ENCODE measurements around the gene ZNF227. TPM values are rescaled to one million over a fixed set of nuclear protein-coding genes. Genes with fewer than 3 reads are reported as not detected.

Gene ZNF227
- total RNA-seq, 4 donors from 2014 or later: 15.3 to 18.3 (median 16.9) TPM

DNA sequence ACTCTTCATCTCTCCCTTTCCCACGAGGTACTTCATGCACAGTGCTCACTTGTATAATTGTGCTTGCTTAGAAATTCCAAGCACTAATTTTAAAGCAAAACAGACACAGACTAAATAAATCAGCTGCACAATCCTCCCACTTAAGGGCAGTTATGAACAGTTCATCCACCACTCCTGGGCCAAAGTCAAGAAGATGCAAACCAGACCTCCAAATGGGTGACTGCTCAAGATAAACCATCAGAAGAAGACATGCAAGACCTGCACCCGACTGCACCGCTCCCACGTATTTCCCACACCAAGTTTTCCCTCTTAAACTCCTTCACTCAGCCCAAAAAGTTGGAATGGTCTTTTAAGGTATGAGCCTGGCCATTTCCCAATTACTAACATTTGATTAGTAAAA, 72.6 kb downstream of the ZNF227 start:
- TF ChIP-seq, protein P1, sequence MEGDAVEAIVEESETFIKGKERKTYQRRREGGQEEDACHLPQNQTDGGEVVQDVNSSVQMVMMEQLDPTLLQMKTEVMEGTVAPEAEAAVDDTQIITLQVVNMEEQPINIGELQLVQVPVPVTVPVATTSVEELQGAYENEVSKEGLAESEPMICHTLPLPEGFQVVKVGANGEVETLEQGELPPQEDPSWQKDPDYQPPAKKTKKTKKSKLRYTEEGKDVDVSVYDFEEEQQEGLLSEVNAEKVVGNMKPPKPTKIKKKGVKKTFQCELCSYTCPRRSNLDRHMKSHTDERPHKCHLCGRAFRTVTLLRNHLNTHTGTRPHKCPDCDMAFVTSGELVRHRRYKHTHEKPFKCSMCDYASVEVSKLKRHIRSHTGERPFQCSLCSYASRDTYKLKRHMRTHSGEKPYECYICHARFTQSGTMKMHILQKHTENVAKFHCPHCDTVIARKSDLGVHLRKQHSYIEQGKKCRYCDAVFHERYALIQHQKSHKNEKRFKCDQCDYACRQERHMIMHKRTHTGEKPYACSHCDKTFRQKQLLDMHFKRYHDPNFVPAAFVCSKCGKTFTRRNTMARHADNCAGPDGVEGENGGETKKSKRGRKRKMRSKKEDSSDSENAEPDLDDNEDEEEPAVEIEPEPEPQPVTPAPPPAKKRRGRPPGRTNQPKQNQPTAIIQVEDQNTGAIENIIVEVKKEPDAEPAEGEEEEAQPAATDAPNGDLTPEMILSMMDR (IDR thresholded peaks at IDR 0.05; ENCODE audit: low read depth): no peak

Other genes with a start within 250 kb of the ZNF227 start
- gene ZNF155, start 228.3 kb upstream of the ZNF227 start, total RNA-seq: 10 to 100 TPM in 1 of 4 donors, 1 to 10 TPM in 3; 6.0 to 13.8 (median 9.1) TPM
- gene ZNF230, start 209.6 kb upstream of the ZNF227 start, total RNA-seq: 10 to 100 TPM in 1 of 4 donors, 1 to 10 TPM in 3; 1.9 to 11.0 (median 3.4) TPM
- 1 to 10 TPM; 2.2 to 3.2 (median 3.1) TPM for gene ZNF222, start 187.2 kb upstream of the ZNF227 start, total RNA-seq
- 1 to 10 TPM; 2.9 to 5.9 (median 5.0) TPM for gene ZNF223, start 160.5 kb upstream of the ZNF227 start, total RNA-seq
- 1 to 10 TPM; 1.8 to 2.4 (median 2.1) TPM for gene ZNF284, start 140.4 kb upstream of the ZNF227 start, total RNA-seq
- 10 to 100 TPM; 19.9 to 32.6 (median 30.0) TPM for gene ZNF224, start 118.2 kb upstream of the ZNF227 start, total RNA-seq
- 1 to 10 TPM; 3.3 to 5.1 (median 4.1) TPM for gene ZNF225, start 99.1 kb upstream of the ZNF227 start, total RNA-seq
- 1 to 10 TPM; 4.9 to 9.1 (median 7.4) TPM for gene ZNF234, start 71.0 kb upstream of the ZNF227 start, total RNA-seq
- 10 to 100 TPM; 12.9 to 20.7 (median 17.6) TPM for gene ZNF226, start 47.4 kb upstream of the ZNF227 start, total RNA-seq
- gene ZNF233, start 47.4 kb downstream of the ZNF227 start, total RNA-seq: under 1 TPM in 3 of 4 donors, not detected in 1; 0.44 to 0.68 (median 0.49) TPM
- gene ZNF235, start 92.5 kb downstream of the ZNF227 start, total RNA-seq: 1 to 10 TPM; 5.1 to 7.5 (median 7.0) TPM
- 1 to 10 TPM; 4.6 to 6.3 (median 5.2) TPM for gene ZNF112, start 144.1 kb downstream of the ZNF227 start, total RNA-seq
- 1 to 10 TPM in 3 of 4 donors, under 1 TPM in 1; 0.85 to 2.6 (median 1.7) TPM for gene ZNF285, start 189.1 kb downstream of the ZNF227 start, total RNA-seq
- gene ZNF229, start 235.9 kb downstream of the ZNF227 start, total RNA-seq: 1 to 10 TPM in 3 of 4 donors, under 1 TPM in 1; 0.88 to 2.3 (median 1.4) TPM

Measured in subcutaneous adipose tissue (tissue), 4 donors.